ENCODE measurements around the gene PRUNE2.

PRUNE2 gene

DNA sequence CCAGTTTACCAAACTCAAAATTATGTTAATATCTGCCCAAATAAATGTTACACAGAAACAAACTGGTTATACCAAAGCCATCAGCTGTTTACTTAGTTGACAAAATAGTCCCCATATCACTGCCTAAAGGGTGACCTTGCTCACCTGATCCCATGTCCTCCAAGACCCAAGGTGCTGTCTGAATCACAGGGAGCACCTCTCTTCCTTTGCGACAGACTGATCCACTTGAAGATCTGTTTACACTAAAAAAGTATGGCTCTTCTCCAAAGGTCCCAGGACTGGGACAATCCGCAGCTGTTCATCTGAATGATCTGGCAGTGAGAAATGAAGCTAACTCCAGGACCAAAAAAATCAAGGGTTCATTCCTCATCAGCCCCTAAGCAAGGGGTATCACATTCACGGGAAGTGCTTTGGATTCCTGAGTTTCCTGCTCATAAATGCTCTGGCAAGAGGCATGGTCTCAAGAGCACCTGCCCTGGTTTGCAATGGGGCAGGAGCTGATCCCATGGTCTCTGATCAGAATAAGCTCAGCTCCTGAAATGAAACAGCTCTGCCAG lies 5.0 kb downstream of the PRUNE2 start:
- TF ChIP-seq, protein P1, sequence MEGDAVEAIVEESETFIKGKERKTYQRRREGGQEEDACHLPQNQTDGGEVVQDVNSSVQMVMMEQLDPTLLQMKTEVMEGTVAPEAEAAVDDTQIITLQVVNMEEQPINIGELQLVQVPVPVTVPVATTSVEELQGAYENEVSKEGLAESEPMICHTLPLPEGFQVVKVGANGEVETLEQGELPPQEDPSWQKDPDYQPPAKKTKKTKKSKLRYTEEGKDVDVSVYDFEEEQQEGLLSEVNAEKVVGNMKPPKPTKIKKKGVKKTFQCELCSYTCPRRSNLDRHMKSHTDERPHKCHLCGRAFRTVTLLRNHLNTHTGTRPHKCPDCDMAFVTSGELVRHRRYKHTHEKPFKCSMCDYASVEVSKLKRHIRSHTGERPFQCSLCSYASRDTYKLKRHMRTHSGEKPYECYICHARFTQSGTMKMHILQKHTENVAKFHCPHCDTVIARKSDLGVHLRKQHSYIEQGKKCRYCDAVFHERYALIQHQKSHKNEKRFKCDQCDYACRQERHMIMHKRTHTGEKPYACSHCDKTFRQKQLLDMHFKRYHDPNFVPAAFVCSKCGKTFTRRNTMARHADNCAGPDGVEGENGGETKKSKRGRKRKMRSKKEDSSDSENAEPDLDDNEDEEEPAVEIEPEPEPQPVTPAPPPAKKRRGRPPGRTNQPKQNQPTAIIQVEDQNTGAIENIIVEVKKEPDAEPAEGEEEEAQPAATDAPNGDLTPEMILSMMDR (IDR thresholded peaks at IDR 0.05; ENCODE audit: low read depth, low read length), result no peak
- no peak overlapping the region for H3K4me3 ChIP-seq (ENCODE audit: low read depth, low read length)

DNA sequence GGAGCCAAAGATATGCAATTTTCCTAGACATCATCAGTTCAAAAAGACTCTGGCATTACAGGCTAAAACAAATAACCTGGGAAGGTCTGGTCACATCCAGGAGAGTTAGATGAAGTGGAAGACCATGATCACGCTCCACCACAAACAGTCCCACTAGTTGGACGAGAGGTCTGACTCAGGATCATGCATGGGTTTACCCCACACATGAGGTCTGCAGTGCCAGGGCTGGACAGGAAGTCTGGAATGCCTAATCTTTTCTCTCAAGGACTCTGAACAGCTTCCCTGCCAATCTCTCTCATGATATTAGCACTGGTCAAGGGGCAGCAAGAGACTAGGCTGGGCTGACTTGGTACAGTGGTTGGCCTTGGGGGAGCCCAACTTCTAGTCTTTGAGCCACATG lies 7.1 kb downstream of the PRUNE2 start:
- TF ChIP-seq, protein P1 (IDR thresholded peaks at IDR 0.05; ENCODE audit: low read depth, low read length), result no peak

DNA sequence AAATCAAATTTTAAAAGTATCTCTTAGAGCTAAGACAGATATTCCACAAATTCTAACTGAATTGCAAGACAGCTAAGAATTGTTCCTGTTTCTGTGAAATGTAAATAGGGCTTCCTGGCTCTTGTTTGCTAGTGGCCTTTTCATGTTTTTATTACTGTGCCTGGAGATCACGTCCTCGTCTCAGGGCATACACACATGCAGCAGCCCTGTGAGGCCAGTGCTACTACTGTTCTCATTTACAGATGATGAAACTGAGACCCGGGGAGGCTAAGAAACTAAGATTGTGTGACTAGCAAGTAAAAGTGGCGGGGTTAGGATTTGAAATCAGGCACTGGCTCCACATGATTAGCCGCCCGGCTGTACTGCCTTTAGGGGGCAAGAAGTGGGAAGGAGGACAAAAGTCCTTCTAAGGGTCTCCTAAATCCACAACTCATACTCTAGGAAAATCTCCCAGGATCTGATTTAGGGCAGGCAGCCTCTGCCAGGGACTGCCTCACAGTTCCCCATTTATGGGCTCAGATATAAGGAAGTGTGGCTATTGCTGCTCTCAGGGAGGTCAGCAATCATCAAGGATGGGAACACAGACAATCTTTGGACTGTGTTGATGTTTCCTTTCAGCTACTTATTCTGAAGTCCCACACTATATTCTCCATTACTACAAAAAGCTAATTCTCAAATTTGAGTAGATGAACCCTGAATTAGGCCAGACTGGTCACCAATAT lies 7.9 kb downstream of the PRUNE2 start:
- TF ChIP-seq, protein P1 (IDR thresholded peaks at IDR 0.05; ENCODE audit: low read depth, low read length), result no peak

More for the DNA sequence above, 7.1 kb downstream of the PRUNE2 start:
- H3K4me3 ChIP-seq (ENCODE audit: low read depth, low read length), result no peak overlapping the region

DNA sequence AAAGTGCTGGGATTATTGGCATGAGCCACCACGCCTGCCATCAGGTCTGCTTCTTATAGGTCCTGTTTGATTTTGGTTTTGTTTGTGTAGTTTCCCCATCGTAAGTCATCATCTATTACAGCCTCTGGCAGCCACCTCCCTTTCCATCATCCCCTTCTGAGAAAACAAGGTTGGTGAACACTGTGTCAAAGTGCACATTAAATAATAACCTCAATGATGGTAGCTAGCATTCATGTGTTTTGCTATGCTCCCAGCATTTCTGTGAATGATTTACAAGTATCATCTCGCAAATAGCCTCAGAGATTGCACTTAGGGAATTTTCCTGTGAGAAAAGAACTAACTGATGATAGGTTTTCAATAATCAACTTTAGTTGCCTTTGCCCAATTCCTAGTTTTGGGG lies 9.9 kb downstream of the PRUNE2 start:
- TF ChIP-seq, protein P1 (IDR thresholded peaks at IDR 0.05; ENCODE audit: low read depth, low read length), result no peak
- no peak overlapping the region for H3K4me3 ChIP-seq (ENCODE audit: low read depth, low read length)

More for the DNA sequence above, 7.9 kb downstream of the PRUNE2 start:
- no peak overlapping the region for H3K4me3 ChIP-seq (ENCODE audit: low read depth, low read length)

DNA sequence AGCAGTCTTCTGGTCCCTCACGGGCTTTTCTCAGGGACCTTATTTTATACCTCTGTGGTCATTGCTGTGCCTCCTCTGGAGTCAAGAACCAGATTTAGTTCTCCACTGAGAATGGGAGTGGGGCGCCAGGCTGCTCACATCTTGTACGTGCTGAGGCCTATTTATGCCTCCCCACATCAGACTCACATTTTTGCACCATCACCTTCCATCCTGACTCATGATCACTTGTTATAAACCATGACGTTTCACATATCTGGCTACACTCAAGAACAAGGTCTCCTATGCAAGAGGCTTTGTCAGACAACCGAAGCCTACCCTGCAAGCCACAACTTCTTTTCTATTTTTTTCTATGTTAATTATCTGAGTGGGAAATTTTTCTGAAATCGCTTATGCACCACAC lies 10.7 kb downstream of the PRUNE2 start:
- TF ChIP-seq, protein P1 (IDR thresholded peaks at IDR 0.05; ENCODE audit: low read depth, low read length), result no peak

DNA sequence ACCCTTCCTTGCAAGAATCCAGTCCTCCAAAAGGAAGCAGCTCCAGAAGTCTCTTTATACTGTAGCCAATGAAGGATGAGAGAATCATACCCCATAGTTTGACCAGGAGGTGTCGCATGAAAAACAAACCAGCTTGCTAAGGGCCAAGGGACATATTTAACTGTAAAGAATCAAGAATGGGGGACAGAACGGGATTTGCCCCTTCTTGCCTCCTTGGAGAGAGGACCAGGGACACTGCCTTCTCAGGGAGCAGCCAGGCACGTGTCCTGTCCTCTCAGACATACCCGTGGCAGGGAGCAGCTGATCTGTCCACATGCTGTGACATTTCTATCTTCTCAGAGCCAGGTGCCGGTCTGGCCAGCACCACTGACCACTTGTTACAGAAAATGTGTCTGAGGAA lies 11.7 kb downstream of the PRUNE2 start:
- TF ChIP-seq, protein P1 (IDR thresholded peaks at IDR 0.05; ENCODE audit: low read depth, low read length), result no peak
- H3K4me3 ChIP-seq (ENCODE audit: low read depth, low read length), result no peak overlapping the region

More for the DNA sequence above, 10.7 kb downstream of the PRUNE2 start:
- no peak overlapping the region for H3K4me3 ChIP-seq (ENCODE audit: low read depth, low read length)

DNA sequence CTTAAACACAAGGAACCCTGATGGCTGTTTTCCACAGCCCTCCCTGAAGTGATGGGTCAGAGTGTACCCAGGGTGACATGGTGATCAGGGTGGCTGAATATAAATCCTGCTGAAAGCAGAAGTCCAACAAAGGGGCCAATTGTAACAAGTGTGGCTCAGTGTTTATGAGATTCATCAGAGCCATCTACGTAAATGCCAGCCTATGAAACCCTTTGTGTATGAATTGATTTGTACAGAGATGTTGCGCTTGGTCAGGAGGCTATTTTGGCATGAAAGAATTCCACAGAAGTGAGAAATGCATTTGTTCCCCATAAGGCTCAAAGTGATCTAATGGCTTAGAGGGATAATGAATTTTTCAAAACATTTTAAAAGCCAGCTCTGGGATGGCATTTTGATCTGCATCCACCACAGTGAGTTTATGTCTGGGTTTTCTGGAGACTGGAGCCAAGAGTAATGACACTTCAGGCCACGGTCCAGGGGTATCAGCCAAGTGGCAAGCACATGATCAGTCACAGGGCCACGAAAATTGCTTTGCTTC lies 12.4 kb downstream of the PRUNE2 start:
- H3K4me3 ChIP-seq (ENCODE audit: low read depth, low read length), result no peak overlapping the region
- TF ChIP-seq, protein P1 (IDR thresholded peaks at IDR 0.05; ENCODE audit: low read depth, low read length), result no peak

Measured in WI38 (cell line).